Vagina (tissue), 2 donors: Measurements from ENCODE around the gene DAB2IP. TPM values are rescaled to one million over a fixed set of nuclear protein-coding genes. Genes with fewer than 3 reads are reported as not detected.

Experiments used
- DNase-seq, 2 donors: peaks; one replicate each; pipeline ENCODE4 v3.0.0-alpha.2; 2017; ENCODE audit errors: extremely low spot score in 2 of 2
- H3K27ac ChIP-seq: fragments of 200-600 bp; sonication (generic); one replicate; pipeline ENCODE4 v1.5.1; 2019
- H3K27me3 ChIP-seq: fragments of 200-600 bp; sonication (generic); one replicate; pipeline ENCODE4 v1.5.1; 2019
- H3K36me3 ChIP-seq, 2 donors: fragments of 200-600 bp; sonication (generic); one replicate each; pipeline ENCODE4 v1.5.1; 2017 to 2019
- H3K4me1 ChIP-seq: fragments of 200-600 bp; sonication (generic); one replicate; pipeline ENCODE4 v1.5.1; 2019
- H3K4me3 ChIP-seq, 2 donors: fragments of 200-600 bp; sonication (generic); 1 replicate in 1 of 2; 2 replicates in 1 of 2; pipeline ENCODE4 v1.5.1; 2016 to 2019
- H3K9me3 ChIP-seq: fragments of 200-600 bp; sonication (generic); one replicate; pipeline ENCODE4 v1.5.1; 2019
- POLR2A ChIP-seq, 2 donors: fragments of 450-650 bp; IDR thresholded peaks; one replicate each; pipeline ENCODE4 v1.6.1; 2017; ENCODE audit warnings: antibody characterized with exemption in 2 of 2, mild to moderate bottlenecking in 2 of 2, moderate library complexity in 2 of 2
- POLR2AphosphoS5 ChIP-seq, 2 donors: sonication (generic); formaldehyde crosslinking; IDR thresholded peaks; one replicate each; pipeline ENCODE4 v1.9.0; 2017; ENCODE audit warnings: antibody characterized with exemption in 2 of 2, mild to moderate bottlenecking in 2 of 2, low read depth in 1 of 2; ENCODE audit not compliant: insufficient read depth in 1 of 2
- intact Hi-C: fragments of 100-400 bp; cut with DNase I; formaldehyde crosslinking; loops from one replicate; pipeline ENCODE4 v1.15.1; 2023
- total RNA-seq: library from RNA; depleted of rRNA; stranded (reverse); fragments of >200 nt; gene quantifications from one replicate; pipeline ENCODE4 v1.2.3, GENCODE V29; 2016
- TF ChIP-seq, protein P1 (sequence below), 3 experiments: fragments of 450-650 bp in 2 of 3; fragments of 200-600 bp in 1 of 3; sonication (generic) in 1 of 3; IDR thresholded peaks; one replicate each; pipeline ENCODE4 v1.5.1; 2017 to 2019; ENCODE audit warnings: antibody characterized with exemption in 3 of 3, mild to moderate bottlenecking in 2 of 3, moderate library complexity in 2 of 3

The DAB2IP gene
- total RNA-seq, 1 donor from 2014 or later, result 38.8 TPM

DNA sequence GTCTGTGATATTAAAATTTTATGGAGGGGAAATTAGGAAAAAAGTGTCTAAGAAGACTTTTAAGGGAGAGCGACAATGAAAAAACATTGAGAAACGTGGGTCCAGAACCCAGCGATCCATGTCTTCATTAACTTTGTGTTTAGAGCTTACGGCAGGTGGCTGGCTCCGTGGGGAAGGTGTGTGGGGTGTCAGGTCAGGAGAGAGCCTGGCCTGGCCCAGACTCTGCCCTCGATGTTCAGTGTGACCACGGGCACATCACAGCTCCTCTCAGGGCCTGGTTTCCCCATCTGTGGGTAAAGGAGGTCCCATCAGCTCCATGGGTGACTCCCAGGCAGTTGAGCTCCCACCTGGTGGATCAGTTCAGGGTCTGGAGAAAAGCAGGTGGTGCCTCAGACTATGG, 22.1 kb downstream of the DAB2IP start:
- no peaks in the 10 kb centered on the region for H3K27me3 ChIP-seq
- intact Hi-C loops, result no loop called here
- peaks cover 26% of the 10 kb centered on the region for H3K4me1 ChIP-seq
- TF ChIP-seq, protein P1, sequence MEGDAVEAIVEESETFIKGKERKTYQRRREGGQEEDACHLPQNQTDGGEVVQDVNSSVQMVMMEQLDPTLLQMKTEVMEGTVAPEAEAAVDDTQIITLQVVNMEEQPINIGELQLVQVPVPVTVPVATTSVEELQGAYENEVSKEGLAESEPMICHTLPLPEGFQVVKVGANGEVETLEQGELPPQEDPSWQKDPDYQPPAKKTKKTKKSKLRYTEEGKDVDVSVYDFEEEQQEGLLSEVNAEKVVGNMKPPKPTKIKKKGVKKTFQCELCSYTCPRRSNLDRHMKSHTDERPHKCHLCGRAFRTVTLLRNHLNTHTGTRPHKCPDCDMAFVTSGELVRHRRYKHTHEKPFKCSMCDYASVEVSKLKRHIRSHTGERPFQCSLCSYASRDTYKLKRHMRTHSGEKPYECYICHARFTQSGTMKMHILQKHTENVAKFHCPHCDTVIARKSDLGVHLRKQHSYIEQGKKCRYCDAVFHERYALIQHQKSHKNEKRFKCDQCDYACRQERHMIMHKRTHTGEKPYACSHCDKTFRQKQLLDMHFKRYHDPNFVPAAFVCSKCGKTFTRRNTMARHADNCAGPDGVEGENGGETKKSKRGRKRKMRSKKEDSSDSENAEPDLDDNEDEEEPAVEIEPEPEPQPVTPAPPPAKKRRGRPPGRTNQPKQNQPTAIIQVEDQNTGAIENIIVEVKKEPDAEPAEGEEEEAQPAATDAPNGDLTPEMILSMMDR (IDR thresholded peaks at IDR 0.05), result no peak
- H3K27ac ChIP-seq, result no peak overlapping the region
- no peaks in the 10 kb centered on the region for H3K36me3 ChIP-seq
- no peak for DNase-seq
- no peak overlapping the region for H3K4me3 ChIP-seq
- no peaks in the 10 kb centered on the region for H3K9me3 ChIP-seq

DNA sequence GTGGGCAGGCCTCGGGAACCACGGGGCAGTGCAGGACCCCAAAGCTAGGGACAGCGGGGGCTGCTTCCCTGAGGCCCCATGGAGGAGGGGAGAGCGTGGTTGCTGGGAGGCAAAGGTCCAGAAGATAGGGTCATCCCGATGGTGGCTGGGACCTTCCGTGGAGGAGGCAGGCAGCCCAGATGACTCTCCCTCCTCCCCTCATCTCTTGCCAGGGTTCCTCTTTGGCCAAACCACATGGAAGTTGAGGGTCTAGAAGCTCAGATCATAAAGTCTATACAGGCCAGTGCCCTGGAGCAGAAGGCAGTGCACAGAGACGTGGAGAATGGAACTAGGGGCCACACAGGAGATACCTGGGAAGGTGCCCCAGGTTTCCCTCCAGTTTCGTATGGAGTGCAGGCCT, 22.6 kb downstream of the DAB2IP start:
- Histone ChIP-seq H3K27me3 (no peaks in the 10 kb centered on the region), H3K4me3 (no peak overlapping the region), H3K27ac (no peak overlapping the region), H3K36me3 (no peaks in the 10 kb centered on the region), H3K9me3 (no peaks in the 10 kb centered on the region), H3K4me1 (peaks cover 26% of the 10 kb centered on the region)
- no peak for DNase-seq
- TF ChIP-seq POLR2AphosphoS5 (IDR thresholded peaks at IDR 0.05; ENCODE audit: insufficient read depth in 1 of 2, low read depth in 1 of 2), result no peak
- TF ChIP-seq, protein P1 (IDR thresholded peaks at IDR 0.05), result no peak
- no peak for TF ChIP-seq POLR2A (IDR thresholded peaks at IDR 0.05)
- intact Hi-C loops, result no loop called here

DNA sequence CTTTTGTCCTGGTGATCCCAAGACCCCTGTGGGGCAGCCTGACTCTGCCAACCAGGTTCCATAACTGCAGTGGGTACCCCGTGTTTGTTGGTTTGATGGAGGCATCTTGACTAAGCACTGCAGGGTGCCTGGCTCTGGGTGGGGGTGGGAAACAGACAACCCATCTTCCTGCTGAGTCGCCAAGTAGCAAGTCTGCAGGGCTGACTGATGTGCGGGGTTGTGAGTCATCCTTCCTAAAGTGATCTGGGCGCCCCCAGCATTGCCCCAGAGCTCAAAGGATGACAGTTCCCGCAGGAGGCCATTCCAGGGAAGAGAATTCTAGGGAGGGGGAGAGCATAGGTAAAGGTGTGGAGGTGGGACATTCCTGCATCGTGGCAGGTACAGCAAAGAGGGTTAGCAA, 23.5 kb downstream of the DAB2IP start:
- peaks cover 26% of the 10 kb centered on the region for H3K4me1 ChIP-seq
- TF ChIP-seq, protein P1 (IDR thresholded peaks at IDR 0.05), result no peak
- no peak for TF ChIP-seq POLR2A (IDR thresholded peaks at IDR 0.05)
- TF ChIP-seq POLR2AphosphoS5 (IDR thresholded peaks at IDR 0.05; ENCODE audit: insufficient read depth in 1 of 2, low read depth in 1 of 2), result no peak
- intact Hi-C loops, result no loop called here

DNA sequence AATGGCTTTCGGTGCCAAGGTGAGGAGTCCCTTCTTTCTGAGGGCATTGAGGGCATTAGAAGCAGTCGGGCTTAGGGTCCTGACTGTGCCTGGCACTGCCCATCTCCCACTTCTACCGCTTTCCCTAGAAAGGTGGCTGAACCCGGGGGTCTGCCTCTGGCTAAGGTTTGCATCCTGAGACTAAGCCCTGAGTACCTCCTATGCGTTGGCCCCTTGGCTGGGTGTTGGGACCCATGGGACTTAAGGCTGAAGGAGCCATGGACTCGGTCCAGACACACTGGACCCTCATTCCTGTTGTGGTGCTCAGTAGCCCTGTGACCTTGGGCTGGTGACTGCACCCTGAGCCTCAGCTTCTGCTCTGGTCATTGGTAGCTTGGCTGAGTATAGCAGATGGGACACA, 23.9 kb downstream of the DAB2IP start:
- TF ChIP-seq POLR2AphosphoS5 (IDR thresholded peaks at IDR 0.05; ENCODE audit: insufficient read depth in 1 of 2, low read depth in 1 of 2) (no peak), POLR2A (IDR thresholded peaks at IDR 0.05) (no peak)
- TF ChIP-seq, protein P1 (IDR thresholded peaks at IDR 0.05), result no peak
- H3K4me3 ChIP-seq, result no peak overlapping the region
- no peaks in the 10 kb centered on the region for H3K27me3 ChIP-seq
- peaks cover 0 to 10% of the 10 kb centered on the region in 2 donors for H3K36me3 ChIP-seq
- H3K27ac ChIP-seq, result no peak overlapping the region
- H3K9me3 ChIP-seq, result no peaks in the 10 kb centered on the region
- intact Hi-C loops, result no loop called here
- peaks cover 26% of the 10 kb centered on the region for H3K4me1 ChIP-seq
- DNase-seq, result no peak

More for the DNA sequence above, 23.5 kb downstream of the DAB2IP start:
- Histone ChIP-seq H3K36me3 (peaks cover 0 to 6% of the 10 kb centered on the region in 2 donors), H3K4me3 (no peak overlapping the region), H3K27ac (no peak overlapping the region), H3K27me3 (no peaks in the 10 kb centered on the region), H3K9me3 (no peaks in the 10 kb centered on the region)
- no peak for DNase-seq

DNA sequence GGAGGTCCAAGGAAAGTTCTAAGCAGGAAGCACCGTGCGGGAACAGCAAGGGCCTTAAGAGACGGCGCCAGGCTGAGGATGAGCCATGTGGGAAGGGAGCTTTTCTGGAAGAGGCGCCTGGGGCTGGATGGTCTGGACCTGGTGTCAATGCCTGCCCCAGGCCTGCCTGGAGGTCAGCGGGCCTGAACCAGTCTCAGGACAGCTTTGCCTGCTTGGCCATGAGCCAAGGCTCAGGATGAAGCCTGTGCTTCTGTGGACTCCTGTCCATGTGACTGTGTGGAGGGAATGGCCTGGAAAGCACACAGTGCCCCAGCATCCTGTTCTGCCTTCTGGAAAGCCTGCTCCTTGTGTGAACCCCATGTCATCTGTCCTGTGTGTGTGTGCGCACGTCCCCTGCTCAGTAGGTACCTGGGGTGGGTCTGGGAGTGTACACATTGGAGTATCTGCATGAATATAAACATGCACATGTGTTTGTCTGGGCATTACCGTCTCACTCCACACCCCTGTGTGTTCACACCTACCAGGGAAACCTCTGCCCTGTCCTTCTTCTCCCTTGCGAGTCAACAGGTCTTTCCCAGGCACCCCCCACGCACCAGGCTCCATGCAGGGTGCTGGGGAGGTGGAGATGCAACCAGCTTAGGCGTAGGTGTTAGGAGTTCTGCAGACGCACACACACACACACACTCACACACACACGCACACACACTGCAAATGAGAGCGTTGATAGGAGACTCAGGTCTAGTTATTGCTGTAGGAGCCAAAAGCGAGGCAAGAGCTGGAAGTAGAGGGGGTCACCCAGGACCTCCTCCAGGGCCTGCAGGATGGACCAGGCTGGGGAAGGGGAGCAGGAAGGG, 24.8 kb downstream of the DAB2IP start:
- Histone ChIP-seq H3K9me3 (no peaks in the 10 kb centered on the region), H3K36me3 (peaks cover 0 to 10% of the 10 kb centered on the region in 2 donors), H3K4me1 (peaks cover 26% of the 10 kb centered on the region), H3K27me3 (no peaks in the 10 kb centered on the region), H3K27ac (no peak overlapping the region), H3K4me3 (no peak overlapping the region)
- intact Hi-C loops, result no loop called here
- DNase-seq, result no peak
- TF ChIP-seq, protein P1 (IDR thresholded peaks at IDR 0.05), result no peak
- TF ChIP-seq POLR2A (IDR thresholded peaks at IDR 0.05), result no peak
- TF ChIP-seq POLR2AphosphoS5 (IDR thresholded peaks at IDR 0.05; ENCODE audit: insufficient read depth in 1 of 2, low read depth in 1 of 2), result no peak
